ENCODE data around the gene PMIS2. TPM values are rescaled to one million over a fixed set of nuclear protein-coding genes. Genes with fewer than 3 reads are reported as not detected.

The PMIS2 gene
- total RNA-seq, 1 donor: not detected

- DNase-seq (ENCODE audit: low read depth): no peak
- no peak for TF ChIP-seq CTCF (IDR thresholded peaks at IDR 0.05; ENCODE audit: insufficient read depth, low read depth, low read length)
- no peak overlapping the region for H3K4me3 ChIP-seq (ENCODE audit: low read depth, low read length)
Measured at GRCh38 chr19:35623327-35624010, 37.5 kb downstream of the PMIS2 start.

- TF ChIP-seq CTCF (IDR thresholded peaks at IDR 0.05; ENCODE audit: insufficient read depth, low read depth, low read length): no peak
- no peak for DNase-seq (ENCODE audit: low read depth)
Measured at GRCh38 chr19:35628264-35628564, 42.2 kb downstream of the PMIS2 start.

GRCh38 chr19:35628565-35629331 lies 42.8 kb downstream of the PMIS2 start, which contains the start of gene RBM42:
RBM42 (plus strand) TSS chr19:35629036; CDS start chr19:35629154, 118 bp downstream.
- H3K4me3 ChIP-seq (ENCODE audit: low read depth, low read length): peak within 1 kb of the TSS; percentile 95
- peak; percentile 99 for DNase-seq (ENCODE audit: low read depth)
- TF ChIP-seq CTCF (IDR thresholded peaks at IDR 0.05; ENCODE audit: insufficient read depth, low read depth, low read length): no peak

More at GRCh38 chr19:35628264-35628564, 42.2 kb downstream of the PMIS2 start:
- peak overlapping the region; percentile 95 for H3K4me3 ChIP-seq (ENCODE audit: low read depth, low read length)

GRCh38 chr19:35629332-35629633 lies 43.3 kb downstream of the PMIS2 start:
- DNase-seq (ENCODE audit: low read depth): no peak

GRCh38 chr19:35633727-35634440 lies 47.9 kb downstream of the PMIS2 start:
- no peak for DNase-seq (ENCODE audit: low read depth)
- TF ChIP-seq CTCF (IDR thresholded peaks at IDR 0.05; ENCODE audit: insufficient read depth, low read depth, low read length): no peak
- H3K4me3 ChIP-seq (ENCODE audit: low read depth, low read length): no peak overlapping the region

More at GRCh38 chr19:35629332-35629633, 43.3 kb downstream of the PMIS2 start:
- H3K4me3 ChIP-seq (ENCODE audit: low read depth, low read length): peak overlapping the region; percentile 95
- TF ChIP-seq CTCF (IDR thresholded peaks at IDR 0.05; ENCODE audit: insufficient read depth, low read depth, low read length): no peak

- no peak for DNase-seq (ENCODE audit: low read depth)
- no peak for TF ChIP-seq CTCF (IDR thresholded peaks at IDR 0.05; ENCODE audit: insufficient read depth, low read depth, low read length)
- H3K4me3 ChIP-seq (ENCODE audit: low read depth, low read length): no peak overlapping the region
Measured at GRCh38 chr19:35636651-35637050, 50.7 kb downstream of the PMIS2 start.

Other genes starting within 250 kb of the PMIS2 start
- gene FFAR1, start 238.3 kb upstream of the PMIS2 start, total RNA-seq: not detected in 2 replicates
- gene FFAR3, start 227.7 kb upstream of the PMIS2 start, total RNA-seq: not detected in 2 replicates
- not detected in 2 replicates for gene GPR42, start 215.1 kb upstream of the PMIS2 start, total RNA-seq
- gene FFAR2, start 137.9 kb upstream of the PMIS2 start, total RNA-seq: not detected in 2 replicates
- not detected in 2 replicates for gene KRTDAP, start 95.7 kb upstream of the PMIS2 start, total RNA-seq
- 0.97 and 2.2 TPM in 2 replicates for gene DMKN, start 72.5 kb upstream of the PMIS2 start, total RNA-seq
- under 0.01 TPM in 1 of 2 replicates, not detected in the other for gene SBSN, start 57.9 kb upstream of the PMIS2 start, total RNA-seq
- not detected in 2 replicates for gene GAPDHS, start 52.7 kb upstream of the PMIS2 start, total RNA-seq
- gene TMEM147, start 40.5 kb upstream of the PMIS2 start, total RNA-seq: 77.3 and 81.2 TPM in 2 replicates
- gene ATP4A, start 22.5 kb upstream of the PMIS2 start, total RNA-seq: not detected in 2 replicates
- gene HAUS5, start 26.6 kb downstream of the PMIS2 start, total RNA-seq: 6.5 and 6.8 TPM in 2 replicates
- gene RBM42, start 42.9 kb downstream of the PMIS2 start, total RNA-seq: 41.0 and 54.1 TPM in 2 replicates
- gene ETV2, start 55.6 kb downstream of the PMIS2 start, total RNA-seq: under 0.01 and 0.86 TPM in 2 replicates
- gene COX6B1, start 62.1 kb downstream of the PMIS2 start, total RNA-seq: 165 and 215 TPM in 2 replicates
- gene UPK1A, start 80.3 kb downstream of the PMIS2 start, total RNA-seq: not detected in 2 replicates
- gene ZBTB32, start 118.4 kb downstream of the PMIS2 start, total RNA-seq: not detected in 2 replicates
- gene KMT2B, start 131.8 kb downstream of the PMIS2 start, total RNA-seq: 5.6 and 7.4 TPM in 2 replicates
- gene IGFLR1, start 156.3 kb downstream of the PMIS2 start, total RNA-seq: 0.43 and 0.64 TPM in 2 replicates
- gene U2AF1L4, start 159.2 kb downstream of the PMIS2 start, total RNA-seq: 4.7 and 5.8 TPM in 2 replicates
- gene PSENEN, start 159.5 kb downstream of the PMIS2 start, total RNA-seq: 14.7 and 18.7 TPM in 2 replicates
- gene LIN37, start 162.4 kb downstream of the PMIS2 start, total RNA-seq: 13.8 and 14.2 TPM in 2 replicates
- gene HSPB6, start 170.9 kb downstream of the PMIS2 start, total RNA-seq: 20.7 and 44.8 TPM in 2 replicates
- gene PROSER3, start 172.0 kb downstream of the PMIS2 start, total RNA-seq: 8.7 and 9.5 TPM in 2 replicates
- 1.7 and 2.3 TPM in 2 replicates for gene ARHGAP33, start 189.4 kb downstream of the PMIS2 start, total RNA-seq
- gene PRODH2, start 226.7 kb downstream of the PMIS2 start, total RNA-seq: not detected in 2 replicates

Data from fibroblast of villous mesenchyme (primary cell).